ENCODE results near the gene NARS2.

- no peak for TF ChIP-seq TAF1 (IDR thresholded peaks at IDR 0.05; ENCODE audit: low read depth, low read length)
- no peak for TF ChIP-seq POLR2A (IDR thresholded peaks at IDR 0.05; ENCODE audit: low read depth, low read length)
Observed at GRCh38 chr11:78605296-78605695, 30.6 kb upstream of the NARS2 start.

All from GM12891 (cell line).